BJ (cell line): ENCODE measurements around the gene SLC4A2. TPM values are rescaled to one million over a fixed set of nuclear protein-coding genes. Genes with fewer than 3 reads are reported as not detected.
A peak's percentile ranks its signal among the peaks of the same experiment; 100 is the strongest.
"Not testable (repeated sequence)": the region's sequence is repeated elsewhere in the genome, so short reads cannot be mapped to it uniquely, and the experiment has no call there.

ENCODE experiments used
- CTCF ChIA-PET: fragments of 350-600 bp; formaldehyde crosslinking; extraction: SDS; loops from one replicate; lab custom pipeline; 2021; ENCODE audit warnings: antibody characterized with exemption, inconsistent platforms; lab: Yijun Ruan, JAX
- POLR2A ChIA-PET: fragments of 300-600 bp; sonication (Branson Sonifier 250); formaldehyde crosslinking; extraction: SDS; loops from one replicate; lab custom pipeline; 2021; ENCODE audit warnings: antibody characterized with exemption; lab: Charles Lee
- DNase-seq: peaks from one replicate; pipeline ENCODE4 v3.0.0-alpha.2; 2011; ENCODE audit warnings: low read depth
- H3K27me3 ChIP-seq: 2 replicates; pipeline ENCODE4 v1.6.0; 2011; ENCODE audit warnings: low read length; ENCODE audit not compliant: control insufficient read depth, insufficient read depth
- H3K36me3 ChIP-seq: 2 replicates; pipeline ENCODE4 v1.5.1; 2011; ENCODE audit warnings: low read length; ENCODE audit not compliant: control insufficient read depth, insufficient read depth
- H3K4me3 ChIP-seq: 2 replicates; pipeline ENCODE4 v1.5.1; 2011; ENCODE audit warnings: low read depth, mild to moderate bottlenecking, control low read depth, low read length
- CTCF ChIP-seq: IDR thresholded peaks from 2 replicates; pipeline ENCODE4 v1.5.1; 2011; ENCODE audit warnings: low read depth, mild to moderate bottlenecking, control low read depth, inconsistent platforms, low read length, moderate library complexity; ENCODE audit not compliant: insufficient read depth
- polyA minus RNA-seq: library from RNA; depleted of rRNA, polyadenylated mRNA; stranded (reverse); fragments of >200 nt; gene quantifications from 2 replicates; pipeline ENCODE4 v1.2.3, GENCODE V29; 2011; rRNA and poly(A)+ RNA removed
- polyA plus RNA-seq: library from polyadenylated mRNA; depleted of rRNA; stranded (reverse); fragments of >200 nt; gene quantifications from 2 replicates; pipeline ENCODE4 v1.2.3, GENCODE V29; 2011; rRNA removed

Gene SLC4A2
- polyA plus RNA-seq (59.0 and 86.1 TPM in 2 replicates), polyA minus RNA-seq (74.3 and 109 TPM in 2 replicates)

GRCh38 chr7:151059367-151060112 lies at the start of gene SLC4A2:
SLC4A2 (plus strand) TSS chr7:151059589; CDS start chr7:151061988, 2,399 bp downstream.
- ChIA-PET CTCF (interaction anchor here (0.7 to 2.5 kb wide), 10 partner anchors 12 to 80 kb away, joined by 3 to 7 read pairs (median 4); partner anchors contain the start of gene FASTK), POLR2A (no interaction called here)
- Histone ChIP-seq H3K36me3 (peaks cover 4% of the 10 kb centered on the region), H3K27me3 (no peaks in the 10 kb centered on the region), H3K4me3 (peak within 1 kb of the TSS; percentile 76)
- peak; percentile 59 for TF ChIP-seq CTCF
- no peak for DNase-seq

- peaks cover 2% of the 10 kb centered on the region for H3K27me3 ChIP-seq
- no peak for TF ChIP-seq CTCF
- no peaks in the 10 kb centered on the region for H3K36me3 ChIP-seq
- ChIA-PET CTCF (interaction anchor here (0.7 to 7.0 kb wide), 12 partner anchors 10 to 114 kb away, joined by 3 to 91 read pairs (median 4); partner anchors contain the start of gene NOS3), POLR2A (no interaction called here)
- H3K4me3 ChIP-seq, result no peak overlapping the region
- no peak for DNase-seq
Measured at GRCh38 chr7:151010037-151010306, 49.4 kb upstream of the SLC4A2 start.

GRCh38 chr7:151010307-151011096 lies 48.9 kb upstream of the SLC4A2 start:
- ChIA-PET POLR2A (no interaction called here), CTCF (interaction anchor here (0.7 to 7.0 kb wide), 15 partner anchors 9 to 114 kb away, joined by 3 to 91 read pairs (median 3); partner anchors contain the start of gene NOS3)
- no peak for TF ChIP-seq CTCF
- no peak for DNase-seq
- no peak overlapping the region for H3K4me3 ChIP-seq
- H3K36me3 ChIP-seq, result no peaks in the 10 kb centered on the region
- H3K27me3 ChIP-seq, result peaks cover 2% of the 10 kb centered on the region

GRCh38 chr7:151011097-151011409 lies 48.3 kb upstream of the SLC4A2 start:
- ChIA-PET POLR2A (no interaction called here), CTCF (interaction anchor here (0.8 to 7.0 kb wide), 10 partner anchors 9 to 281 kb away, joined by 3 to 91 read pairs (median 4); no protein-coding TSS in a partner anchor)
- H3K27me3 ChIP-seq, result peaks cover 2% of the 10 kb centered on the region
- TF ChIP-seq CTCF, result no peak
- DNase-seq, result no peak
- H3K4me3 ChIP-seq, result no peak overlapping the region
- H3K36me3 ChIP-seq, result no peaks in the 10 kb centered on the region

GRCh38 chr7:151011616-151012015 lies 47.8 kb upstream of the SLC4A2 start:
- H3K4me3 ChIP-seq, H3K27me3 ChIP-seq, POLR2A ChIA-PET, DNase-seq, H3K36me3 ChIP-seq: not testable (repeated sequence)
- CTCF ChIA-PET, result interaction anchor here (0.9 to 7.0 kb wide), 10 partner anchors 8 to 691 kb away, joined by 3 to 91 read pairs (median 4); no protein-coding TSS in a partner anchor
